HEK293T (cell line): ENCODE results near the gene CACNA1C.

ENCODE experiments used
- BHLHE40 ChIP-seq: fragments of 450-650 bp; IDR thresholded peaks from 2 replicates; pipeline ENCODE4 v1.6.1; 2016; ENCODE audit warnings: mild to moderate bottlenecking, moderate library complexity, borderline replicate concordance
- FOXM1 ChIP-seq: fragments of 450-650 bp; IDR thresholded peaks from 2 replicates; pipeline ENCODE4 v1.6.1; 2017; ENCODE audit warnings: mild to moderate bottlenecking, borderline replicate concordance
- SUZ12 ChIP-seq: fragments of 450-650 bp; IDR thresholded peaks from 2 replicates; pipeline ENCODE4 v1.6.1; 2016; ENCODE audit warnings: mild to moderate bottlenecking

GRCh38 chr12:2052826-2053678 is at the start of gene CACNA1C:
- TF ChIP-seq SUZ12 (no peak), BHLHE40 (no peak), FOXM1 (no peak)
